GM19023 (cell line): Measurements from ENCODE around the gene PVR.
"Not testable (repeated sequence)": the region's sequence is repeated elsewhere in the genome, so short reads cannot be mapped to it uniquely, and the experiment has no call there.

Experiments used
- ATAC-seq: cut with Tn5 transposase; IDR thresholded peaks from one replicate; pipeline ENCODE4 v1.9.1; 2021; ENCODE audit warnings: mild to moderate bottlenecking, moderate library complexity; ENCODE audit not compliant: unreplicated experiment

PVR gene

GRCh38 chr19:44672226-44672625, 28.5 kb downstream of the PVR start:
- ATAC-seq, result no peak

- no peak for ATAC-seq
These were observed 29.8 kb downstream of the PVR start for GRCh38 chr19:44673510-44673909.

- no peak for ATAC-seq
These were observed 31.8 kb downstream of the PVR start for GRCh38 chr19:44675521-44675920.

- no peak for ATAC-seq
These were observed 33.5 kb downstream of the PVR start for GRCh38 chr19:44677019-44677811.

GRCh38 chr19:44680536-44680935, 36.8 kb downstream of the PVR start:
- ATAC-seq, result no peak

- no peak for ATAC-seq
These were observed 38.5 kb downstream of the PVR start for GRCh38 chr19:44681992-44682790.

GRCh38 chr19:44682807-44683206, 39.1 kb downstream of the PVR start:
- no peak for ATAC-seq

GRCh38 chr19:44683434-44684210, 39.9 kb downstream of the PVR start:
- ATAC-seq, result no peak

- ATAC-seq, result not testable (repeated sequence)
These were observed 40.7 kb downstream of the PVR start for GRCh38 chr19:44684396-44684795.

- no peak for ATAC-seq
These were observed 41.5 kb downstream of the PVR start for GRCh38 chr19:44684892-44685863.

- no peak for ATAC-seq
These were observed 42.2 kb downstream of the PVR start for GRCh38 chr19:44685877-44686276.

GRCh38 chr19:44686896-44687295, 43.2 kb downstream of the PVR start:
- no peak for ATAC-seq

- no peak for ATAC-seq
These were observed 44.2 kb downstream of the PVR start for GRCh38 chr19:44687888-44688287.

- ATAC-seq, result no peak
These were observed 45.8 kb downstream of the PVR start for GRCh38 chr19:44689290-44690130.

GRCh38 chr19:44690131-44690440, 46.4 kb downstream of the PVR start:
- ATAC-seq, result no peak

- no peak for ATAC-seq
These were observed 48.6 kb downstream of the PVR start for GRCh38 chr19:44692379-44692721.

GRCh38 chr19:44694184-44694579, 50.5 kb downstream of the PVR start:
- no peak for ATAC-seq

- no peak for ATAC-seq
These were observed 53.4 kb downstream of the PVR start for GRCh38 chr19:44696939-44697669.

- ATAC-seq, result no peak
These were observed 53.9 kb downstream of the PVR start for GRCh38 chr19:44697670-44698034.
